HCT116 (cell line): ENCODE data around the gene GALNT2. TPM values are rescaled to one million over a fixed set of nuclear protein-coding genes. Genes with fewer than 3 reads are reported as not detected.

Experiments
- ATAC-seq: fragments of 200-7000 bp; cut with Tn5 transposase; 2 replicates; pipeline ENCODE4 v1.9.1; 2020; ENCODE audit warnings: mild to moderate bottlenecking, moderate library complexity
- BruUV-seq: library from RNA; stranded (reverse); fragments of 400-500 nt; replicated peaks from 2 replicates; lab custom pipeline; 2021; lab: Mats Ljungman, UMichigan
- CTCF ChIA-PET: fragments of 300-600 bp; sonication (Branson Sonifier 250); formaldehyde crosslinking; loops from one replicate; lab custom pipeline; 2021; ENCODE audit warnings: antibody characterized with exemption; lab: Charles Lee
- POLR2A ChIA-PET: fragments of 300-600, 350-600 bp; sonication (Branson Sonifier 250); formaldehyde crosslinking; loops from one replicate; lab custom pipeline; 2021; ENCODE audit warnings: antibody characterized with exemption; lab: Charles Lee
- RAD21 ChIA-PET, 2 experiments: fragments of 300-600 bp; sonication (Branson Sonifier 250); formaldehyde crosslinking; loops; one replicate each; lab custom pipeline; 2023; ENCODE audit warnings: low total read pairs in 2 of 2; ENCODE audit not compliant: uncharacterized antibody in 2 of 2, unreplicated experiment in 2 of 2, low non-redundant PET in 1 of 2; lab: Charles Lee
- DNase-seq: peaks from one replicate; pipeline ENCODE4 v3.0.0-alpha.2; 2010; ENCODE audit warnings: low read depth, low spot score
- H2AFZ ChIP-seq: fragments of 200-600 bp; shearing (Covaris generic), sonication (generic); 2 replicates; pipeline ENCODE4 v1.6.1; 2017; ENCODE audit warnings: low read depth, mixed run types, mixed read lengths, antibody characterized with exemption, low read length; ENCODE audit not compliant: poor library complexity, severe bottlenecking
- H3K27ac ChIP-seq: 2 replicates; pipeline ENCODE4 v1.5.1; 2012; ENCODE audit warnings: low read depth, low read length
- H3K27me3 ChIP-seq: fragments of 200-600 bp; sonication (generic); 2 replicates; pipeline ENCODE4 v1.6.1; 2016; ENCODE audit warnings: mixed run types, low read length, mixed read lengths; ENCODE audit not compliant: insufficient read depth
- H3K36me3 ChIP-seq, 2 experiments: fragments of 200-500 bp in 1 of 2; fragments of 200-600 bp in 1 of 2; sonication (Bioruptor generic) in 1 of 2; sonication (generic) in 1 of 2; 2 replicates each; pipeline versions ENCODE4 v1.5.1 to v1.6.1; 2014 to 2016; ENCODE audit warnings: low read length in 2 of 2, inconsistent platforms in 1 of 2, mixed read lengths in 1 of 2, mixed run types in 1 of 2; ENCODE audit not compliant: insufficient read depth in 2 of 2, control insufficient read depth in 1 of 2
- H3K4me1 ChIP-seq, 2 experiments: fragments of 200-600 bp in 1 of 2; sonication (generic) in 1 of 2; 2 replicates each; pipeline versions ENCODE4 v1.5.1 to v1.6.1; 2012 to 2017; ENCODE audit warnings: low read length in 2 of 2, inconsistent platforms in 1 of 2, mild to moderate bottlenecking in 1 of 2, mixed read lengths in 1 of 2, mixed run types in 1 of 2, moderate library complexity in 1 of 2; ENCODE audit not compliant: insufficient read depth in 2 of 2, control insufficient read depth in 1 of 2
- H3K4me2 ChIP-seq: fragments of 200-600 bp; sonication (generic); 2 replicates; pipeline ENCODE4 v1.6.1; 2017; ENCODE audit warnings: mixed run types, low read length, mixed read lengths
- H3K4me3 ChIP-seq, 2 experiments: fragments of 200-600 bp in 1 of 2; sonication (generic) in 1 of 2; replicated peaks in 1 of 2; 2 replicates each; pipeline ENCODE4 v1.5.1; 2011 to 2016; ENCODE audit warnings: low read length in 2 of 2, control low read depth in 1 of 2, low read depth in 1 of 2, mild to moderate bottlenecking in 1 of 2, mixed read lengths in 1 of 2, mixed run types in 1 of 2
- H3K79me2 ChIP-seq: fragments of 200-600 bp; sonication (generic); 2 replicates; pipeline ENCODE4 v1.6.1; 2017; ENCODE audit warnings: mild to moderate bottlenecking, mixed run types, low read length, moderate library complexity, mixed read lengths; ENCODE audit not compliant: insufficient read depth
- H3K9ac ChIP-seq: fragments of 200-600 bp; sonication (generic); 2 replicates; pipeline ENCODE4 v1.6.1; 2016; ENCODE audit warnings: low read length, mixed read lengths
- H3K9me2 ChIP-seq: fragments of 200-600 bp; sonication (generic), shearing (Covaris generic); 2 replicates; pipeline ENCODE4 v1.6.1; 2017; ENCODE audit warnings: mixed run types, mild to moderate bottlenecking, moderate library complexity; ENCODE audit not compliant: insufficient read depth
- H3K9me3 ChIP-seq, 2 experiments: fragments of 200-500 bp in 1 of 2; fragments of 200-600 bp in 1 of 2; sonication (Bioruptor generic) in 1 of 2; sonication (generic) in 1 of 2; 2 replicates each; pipeline ENCODE4 v1.6.1; 2014 to 2017; ENCODE audit warnings: low read length in 2 of 2, mixed read lengths in 2 of 2, inconsistent platforms in 1 of 2, low read depth in 1 of 2, mild to moderate bottlenecking in 1 of 2, mixed run types in 1 of 2, moderate library complexity in 1 of 2; ENCODE audit not compliant: control insufficient read depth in 1 of 2, insufficient read depth in 1 of 2
- H4K20me1 ChIP-seq: fragments of 200-600 bp; sonication (generic), shearing (Covaris generic); 2 replicates; pipeline ENCODE4 v1.6.1; 2017; ENCODE audit warnings: mixed run types, mild to moderate bottlenecking, moderate library complexity; ENCODE audit not compliant: insufficient read depth
- ATF3 ChIP-seq: IDR thresholded peaks from 2 replicates; pipeline ENCODE4 v1.6.1; 2012
- CBX3 ChIP-seq: IDR thresholded peaks from 2 replicates; pipeline ENCODE4 v1.6.1; 2012; ENCODE audit warnings: low read depth
- CEBPB ChIP-seq: IDR thresholded peaks from 2 replicates; pipeline ENCODE4 v1.6.1; 2012; ENCODE audit warnings: low read depth
- ELF1 ChIP-seq: IDR thresholded peaks from 2 replicates; pipeline ENCODE4 v1.6.1; 2012; ENCODE audit warnings: low read depth, borderline replicate concordance
- EZH2 ChIP-seq: fragments of 200-600 bp; sonication (generic); IDR thresholded peaks from 2 replicates; pipeline ENCODE4 v1.6.1; 2017; ENCODE audit warnings: antibody characterized with exemption, mixed run types
- FOSL1 ChIP-seq: IDR thresholded peaks from 2 replicates; pipeline ENCODE4 v1.6.1; 2012; ENCODE audit warnings: low read depth
- JUND ChIP-seq: IDR thresholded peaks from 2 replicates; pipeline ENCODE4 v1.6.1; 2012
- MAX ChIP-seq: IDR thresholded peaks from 2 replicates; pipeline ENCODE4 v1.6.1; 2012
- RAD21 ChIP-seq: IDR thresholded peaks from 2 replicates; pipeline ENCODE4 v1.6.1; 2012; ENCODE audit warnings: low read depth, mild to moderate bottlenecking
- REST ChIP-seq: IDR thresholded peaks from 2 replicates; pipeline ENCODE4 v1.6.1; 2012; ENCODE audit warnings: low read depth
- SIN3A ChIP-seq: IDR thresholded peaks from 2 replicates; pipeline ENCODE4 v1.6.1; 2012; ENCODE audit warnings: low read depth
- SRF ChIP-seq: IDR thresholded peaks from 2 replicates; pipeline ENCODE4 v1.6.1; 2012; ENCODE audit warnings: low read depth
- TCF7L2 ChIP-seq: IDR thresholded peaks from 2 replicates; pipeline ENCODE4 v1.7.0; 2011; ENCODE audit warnings: borderline replicate concordance, inconsistent platforms; ENCODE audit not compliant: insufficient read depth, insufficient read length; ENCODE audit errors: extremely low read depth
- YY1 ChIP-seq: IDR thresholded peaks from 2 replicates; pipeline ENCODE4 v1.6.1; 2011; ENCODE audit warnings: low read length, low read depth, moderate library complexity, mild to moderate bottlenecking; ENCODE audit not compliant: insufficient replicate concordance; ENCODE audit errors: extremely low read depth
- ZNF274 ChIP-seq: fragments of 200-500 bp; sonication (Bioruptor generic); IDR thresholded peaks from 2 replicates; pipeline ENCODE4 v1.6.1; 2014; ENCODE audit warnings: mild to moderate bottlenecking, low read depth, low read length, inconsistent platforms
- intact Hi-C: fragments of 100-400 bp; cut with micrococcal nuclease; formaldehyde crosslinking; loops from 2 replicates; pipeline ENCODE4 v1.10.0; 2022
- total RNA-seq: library from RNA; stranded (reverse); gene quantifications from one replicate; pipeline ENCODE4 v1.2.1, GENCODE V29; 2021; ENCODE audit not compliant: unreplicated experiment

GALNT2 gene
- total RNA-seq, 1 experiment from 2014 or later, result 40.8 TPM

- Histone ChIP-seq H3K9me2 (no peaks in the 10 kb centered on the region), H4K20me1 (no peaks in the 10 kb centered on the region), H3K4me3 (no peak overlapping the region), H3K36me3 (no peaks in the 10 kb centered on the region), H3K79me2 (no peaks in the 10 kb centered on the region), H3K9me3 (no peaks in the 10 kb centered on the region), H3K27me3 (no peaks in the 10 kb centered on the region), H2AFZ (no peak overlapping the region), H3K9ac (no peak overlapping the region), H3K4me2 (no peak overlapping the region), H3K27ac (no peak overlapping the region), H3K4me1 (no peaks in the 10 kb centered on the region)
- BruUV-seq, result no TSS peak
- ChIA-PET RAD21 (no interaction called here), POLR2A (no interaction called here), CTCF (no interaction called here)
- ATAC-seq, result no peak
- DNase-seq, result no peak
- TF ChIP-seq EZH2 (no peak), REST (no peak), FOSL1 (no peak), ZNF274 (no peak), CEBPB (no peak), SRF (no peak), RAD21 (no peak), SIN3A (no peak), MAX (no peak), ATF3 (no peak), ELF1 (no peak), YY1 (no peak), TCF7L2 (no peak), JUND (no peak), CBX3 (no peak)
- intact Hi-C loops, result no loop called here
Observed at GRCh38 chr1:230231774-230232145, 164.7 kb downstream of the GALNT2 start.
